Measurements from ENCODE around the gene MTSS2.

Gene MTSS2

GRCh38 chr16:70685938-70686375, at the start of gene MTSS2:
TSS of gene MTSS2 (minus strand) at chr16:70686053. CDS start at chr16:70685791, 262 bp downstream.
- peak in 1 of 2 donors; percentile 13 for DNase-seq (ENCODE audit: low read depth in 2 of 2, low spot score in 1 of 2)

- no peak for DNase-seq (ENCODE audit: low read depth in 2 of 2, low spot score in 1 of 2)
Observed at GRCh38 chr16:70735141-70735979, 49.5 kb upstream of the MTSS2 start.

- no peak for DNase-seq (ENCODE audit: low read depth in 2 of 2, low spot score in 1 of 2)
Observed at GRCh38 chr16:70734522-70735095, 48.8 kb upstream of the MTSS2 start.

GRCh38 chr16:70730944-70731343, 45.1 kb upstream of the MTSS2 start:
- DNase-seq (ENCODE audit: low read depth in 2 of 2, low spot score in 1 of 2): no peak

- DNase-seq (ENCODE audit: low read depth in 2 of 2, low spot score in 1 of 2): no peak
Observed at GRCh38 chr16:70730031-70730430, 44.2 kb upstream of the MTSS2 start.

GRCh38 chr16:70729292-70729691, 43.4 kb upstream of the MTSS2 start:
- DNase-seq (ENCODE audit: low read depth in 2 of 2, low spot score in 1 of 2): no peak

GRCh38 chr16:70728150-70728549, 42.3 kb upstream of the MTSS2 start:
- DNase-seq (ENCODE audit: low read depth in 2 of 2, low spot score in 1 of 2): no peak

- no peak for DNase-seq (ENCODE audit: low read depth in 2 of 2, low spot score in 1 of 2)
Observed at GRCh38 chr16:70726892-70727361, 41.1 kb upstream of the MTSS2 start.

GRCh38 chr16:70725912-70726828, 40.3 kb upstream of the MTSS2 start:
- no peak for DNase-seq (ENCODE audit: low read depth in 2 of 2, low spot score in 1 of 2)

GRCh38 chr16:70725024-70725911, 39.4 kb upstream of the MTSS2 start:
- no peak for DNase-seq (ENCODE audit: low read depth in 2 of 2, low spot score in 1 of 2)

GRCh38 chr16:70724146-70725023, 38.5 kb upstream of the MTSS2 start:
- no peak for DNase-seq (ENCODE audit: low read depth in 2 of 2, low spot score in 1 of 2)

GRCh38 chr16:70723740-70724145, 37.9 kb upstream of the MTSS2 start:
- no peak for DNase-seq (ENCODE audit: low read depth in 2 of 2, low spot score in 1 of 2)

- DNase-seq (ENCODE audit: low read depth in 2 of 2, low spot score in 1 of 2): no peak
Observed at GRCh38 chr16:70721202-70721963, 35.5 kb upstream of the MTSS2 start.

- no peak for DNase-seq (ENCODE audit: low read depth in 2 of 2, low spot score in 1 of 2)
Observed at GRCh38 chr16:70720425-70721201, 34.8 kb upstream of the MTSS2 start.

GRCh38 chr16:70717065-70717464, 31.2 kb upstream of the MTSS2 start:
- DNase-seq (ENCODE audit: low read depth in 2 of 2, low spot score in 1 of 2): no peak

- no peak for DNase-seq (ENCODE audit: low read depth in 2 of 2, low spot score in 1 of 2)
Observed at GRCh38 chr16:70715860-70716357, 30.1 kb upstream of the MTSS2 start.

GRCh38 chr16:70715055-70715858, 29.4 kb upstream of the MTSS2 start:
- DNase-seq (ENCODE audit: low read depth in 2 of 2, low spot score in 1 of 2): no peak
